K562 (cell line): ENCODE results near the gene WDR46. TPM values are rescaled to one million over a fixed set of nuclear protein-coding genes. Genes with fewer than 3 reads are reported as not detected.
A peak's percentile ranks its signal among the peaks of the same experiment; 100 is the strongest.

Source experiments
- ARHGAP35 ChIP-seq: fragments of 450-650 bp; IDR thresholded peaks from 2 replicates; pipeline ENCODE4 v1.6.1; 2018; ENCODE audit not compliant: partially characterized antibody
- CREB3L1 ChIP-seq: fragments of 450-650 bp; IDR thresholded peaks from 2 replicates; pipeline ENCODE4 v1.6.1; 2014; ENCODE audit warnings: low read depth, mild to moderate bottlenecking, moderate library complexity, borderline replicate concordance
- E2F6 ChIP-seq, 2 experiments: IDR thresholded peaks; 2 replicates each; pipeline ENCODE4 v1.6.1; 2011; ENCODE audit warnings: borderline replicate concordance in 1 of 2, control low read depth in 1 of 2, low read depth in 1 of 2, low read length in 1 of 2, mild to moderate bottlenecking in 1 of 2, mixed read lengths in 1 of 2, moderate library complexity in 1 of 2; ENCODE audit not compliant: insufficient read depth in 1 of 2, insufficient read length in 1 of 2, poor library complexity in 1 of 2, severe bottlenecking in 1 of 2; ENCODE audit errors: extremely low read depth in 1 of 2
- ETS2 ChIP-seq: IDR thresholded peaks from 2 replicates; pipeline ENCODE4 v1.6.1; 2016; ENCODE audit warnings: borderline replicate concordance, missing genetic modification characterization, mild to moderate bottlenecking, moderate library complexity, missing compliant biosample characterization; ENCODE audit not compliant: poor library complexity, severe bottlenecking
- FIP1L1 ChIP-seq: fragments of 200-400 bp; formaldehyde crosslinking; IDR thresholded peaks from 2 replicates; pipeline ENCODE4 v1.6.1; 2018; ENCODE audit warnings: mild to moderate bottlenecking, low read depth, low read length; ENCODE audit not compliant: poor library complexity, severe bottlenecking
- HCFC1 ChIP-seq: IDR thresholded peaks from 2 replicates; pipeline ENCODE4 v1.6.1; 2012; ENCODE audit warnings: low read depth, low read length, improper control_type of control experiment
- MGA ChIP-seq: fragments of 450-650 bp; IDR thresholded peaks from 2 replicates; pipeline ENCODE4 v1.6.1; 2016; ENCODE audit warnings: mild to moderate bottlenecking, moderate library complexity
- MTA3 ChIP-seq: fragments of 450-650 bp; formaldehyde crosslinking; IDR thresholded peaks from 2 replicates; pipeline ENCODE4 v1.6.1; 2017; ENCODE audit warnings: mild to moderate bottlenecking, borderline replicate concordance
- polyA plus RNA-seq, 8 experiments: library from polyadenylated mRNA; depleted of rRNA in 4 of 8; stranded (reverse) in 5 of 8; unstranded in 3 of 8; fragments of >200 nt; fragmentation: Nextera tagmentation in 2 of 8; fragmentation: Illumina TruSeq in 1 of 8; extraction: Ambion mirVana in 2 of 8; extraction: Trizol in 1 of 8; gene quantifications; 2 replicates each; pipeline versions ENCODE4 v1.2.1 to v1.2.3, GENCODE V29; 2011 to 2014; ENCODE audit warnings: inconsistent platforms in 1 of 8, missing spikeins in 1 of 8
- total RNA-seq, 7 experiments: library from RNA; depleted of rRNA in 6 of 7; stranded (reverse); fragments of >200 nt in 6 of 7; fragmentation: Illumina TruSeq in 2 of 7; extraction: Trizol in 2 of 7; gene quantifications; 2 replicates each; pipeline versions ENCODE4 v1.2.1 to v1.2.3, GENCODE V29; 2011 to 2021; ENCODE audit warnings: low replicate concordance in 1 of 7

Gene WDR46
- total and polyA plus RNA-seq, 9 of the 15 experiments (the other 6 are each of a cell fraction or from before 2014, with no cell fraction given), result 8.9 to 146 (median 93.1) TPM

GRCh38 chr6:33320315-33321181 lies 31.5 kb upstream of the WDR46 start (continued):
- TF ChIP-seq E2F6 (IDR thresholded peaks at IDR 0.05; ENCODE audit: borderline replicate concordance in 1 of 2, extremely low read depth in 1 of 2, insufficient read depth in 1 of 2, insufficient read length in 1 of 2, low read depth in 1 of 2, low read length in 1 of 2, poor library complexity in 1 of 2, severe bottlenecking in 1 of 2) (no peak), MGA (0 out of 2 replicates have a peak, but pooled peaks have one; percentile 11), FIP1L1 (no peak), MTA3 (no peak), ETS2 (tag) (no peak), CREB3L1 (0 out of 2 replicates have a peak, but pooled peaks have one; percentile 27), ARHGAP35 (no peak), HCFC1 (no peak)
